Fibroblast of the conjunctiva (primary cell): ENCODE measurements around the gene VPS11.
"Not testable (repeated sequence)": the region's sequence is repeated elsewhere in the genome, so short reads cannot be mapped to it uniquely, and the experiment has no call there.

Experiments used
- DNase-seq: peaks from one replicate; pipeline ENCODE4 v3.0.0-alpha.2; 2010; ENCODE audit warnings: low read depth

Gene VPS11

GRCh38 chr11:119067371-119068222 is at the start of gene VPS11:
Gene VPS11 (plus strand): TSS chr11:119067818. CDS start chr11:119067824, 6 bp downstream.
- peak; percentile 92 for DNase-seq

- peak; percentile 88 for DNase-seq
These were observed 49.3 kb upstream of the VPS11 start, which contains the start of the genes RPS25 and TRAPPC4 for GRCh38 chr11:119018074-119018938. Gene RPS25 (minus strand): TSS chr11:119018343. CDS start chr11:119018284, 59 bp downstream. Gene TRAPPC4 (plus strand): TSS chr11:119018766. CDS start chr11:119018796, 30 bp downstream.

GRCh38 chr11:119019996-119020395 is 47.6 kb upstream of the VPS11 start:
- no peak for DNase-seq

- no peak for DNase-seq
These were observed 46.0 kb upstream of the VPS11 start for GRCh38 chr11:119021631-119022030.

GRCh38 chr11:119023741-119024140 is 43.9 kb upstream of the VPS11 start:
- no peak for DNase-seq

- no peak for DNase-seq
These were observed 43.1 kb upstream of the VPS11 start for GRCh38 chr11:119024430-119025098.

- no peak for DNase-seq
These were observed 42.5 kb upstream of the VPS11 start for GRCh38 chr11:119025099-119025473.

GRCh38 chr11:119025541-119025940 is 42.1 kb upstream of the VPS11 start:
- DNase-seq, result no peak

- DNase-seq, result no peak
These were observed 41.4 kb upstream of the VPS11 start for GRCh38 chr11:119025978-119026766.

- DNase-seq, result no peak
These were observed 40.6 kb upstream of the VPS11 start for GRCh38 chr11:119026970-119027369.

- DNase-seq, result no peak
These were observed 39.9 kb upstream of the VPS11 start for GRCh38 chr11:119027561-119028345.

GRCh38 chr11:119028346-119029068 is 39.1 kb upstream of the VPS11 start:
- no peak for DNase-seq

GRCh38 chr11:119029069-119029339 is 38.6 kb upstream of the VPS11 start:
- DNase-seq, result no peak

GRCh38 chr11:119029340-119030028 is 38.1 kb upstream of the VPS11 start:
- no peak for DNase-seq

GRCh38 chr11:119030029-119030328 is 37.6 kb upstream of the VPS11 start:
- no peak for DNase-seq

- peak; percentile 97 for DNase-seq
These were observed 37.1 kb upstream of the VPS11 start, which contains the start of gene SLC37A4 for GRCh38 chr11:119030329-119031047. Gene SLC37A4 (minus strand): TSS chr11:119030877.

GRCh38 chr11:119031912-119032280 is 35.7 kb upstream of the VPS11 start:
- DNase-seq, result no peak

- DNase-seq, result not testable (repeated sequence)
These were observed 34.2 kb upstream of the VPS11 start for GRCh38 chr11:119033421-119033820.

- no peak for DNase-seq
These were observed 32.8 kb upstream of the VPS11 start for GRCh38 chr11:119034813-119035212.
